Hepatocyte (in vitro differentiated cells): Measurements from ENCODE around the gene IPO11. TPM values are rescaled to one million over a fixed set of nuclear protein-coding genes. Genes with fewer than 3 reads are reported as not detected.

ENCODE experiments used
- DNase-seq: peaks from one replicate; pipeline ENCODE4 v3.0.0-alpha.2; 2016; ENCODE audit warnings: low spot score
- H2AFZ ChIP-seq: fragments of 200-600 bp; sonication (generic); 2 replicates; pipeline ENCODE4 v1.6.0; 2016; ENCODE audit warnings: antibody characterized with exemption, mild to moderate bottlenecking
- H3K27ac ChIP-seq: fragments of 200-600 bp; sonication (generic); 2 replicates; pipeline ENCODE4 v1.5.1; 2016; ENCODE audit warnings: mild to moderate bottlenecking
- H3K27me3 ChIP-seq: fragments of 200-600 bp; sonication (generic); 2 replicates; pipeline ENCODE4 v1.6.1; 2016
- H3K36me3 ChIP-seq: fragments of 200-600 bp; sonication (generic); replicated peaks from 2 replicates; pipeline ENCODE4 v1.5.1; 2016; ENCODE audit warnings: low read depth; ENCODE audit not compliant: insufficient read depth
- H3K4me1 ChIP-seq: fragments of 200-600 bp; sonication (generic); 2 replicates; pipeline ENCODE4 v1.5.1; 2016; ENCODE audit warnings: mild to moderate bottlenecking, moderate library complexity; ENCODE audit not compliant: insufficient read depth
- H3K4me2 ChIP-seq: fragments of 200-600 bp; sonication (generic); 2 replicates; pipeline ENCODE4 v1.6.0; 2016
- H3K4me3 ChIP-seq: fragments of 200-600 bp; sonication (generic); 2 replicates; pipeline ENCODE4 v1.5.1; 2016; ENCODE audit warnings: mild to moderate bottlenecking
- H3K79me2 ChIP-seq: fragments of 200-600 bp; sonication (generic); 2 replicates; pipeline ENCODE4 v1.6.0; 2017; ENCODE audit warnings: mild to moderate bottlenecking
- H3K9me2 ChIP-seq: fragments of 200-600 bp; sonication (generic); replicated peaks from 2 replicates; pipeline ENCODE4 v1.6.0; 2017; ENCODE audit warnings: mild to moderate bottlenecking; ENCODE audit not compliant: insufficient read depth
- H3K9me3 ChIP-seq: fragments of 200-600 bp; sonication (generic); 2 replicates; pipeline ENCODE4 v1.5.1; 2016; ENCODE audit warnings: low read depth, mild to moderate bottlenecking
- H4K20me1 ChIP-seq: fragments of 200-600 bp; sonication (generic); 2 replicates; pipeline ENCODE4 v1.6.0; 2016; ENCODE audit warnings: mild to moderate bottlenecking; ENCODE audit not compliant: insufficient read depth, poor library complexity, severe bottlenecking
- EZH2 ChIP-seq: fragments of 200-600 bp; sonication (generic); IDR thresholded peaks from 2 replicates; pipeline ENCODE4 v1.6.1; 2016; ENCODE audit warnings: antibody characterized with exemption, mild to moderate bottlenecking, borderline replicate concordance
- EZH2phosphoT487 ChIP-seq: fragments of 200-600 bp; sonication (generic); IDR thresholded peaks from one replicate; pipeline ENCODE4 v1.6.1; 2018; ENCODE audit warnings: antibody characterized with exemption, mild to moderate bottlenecking, low read depth, moderate library complexity; ENCODE audit not compliant: unreplicated experiment, severe bottlenecking
- WGBS: methylation state at CpG from one replicate; pipeline ENCODE4 v1.1.6; 2016; ENCODE audit warnings: low lambda C conversion rate; ENCODE audit errors: missing lambda C conversion rate; 5-methylcytosine and 5-hydroxymethylcytosine counted together
- polyA plus RNA-seq: library from polyadenylated mRNA; unstranded; fragments of >200 nt; fragmentation: Nextera tagmentation; extraction: Ambion mirVana; gene quantifications from 2 replicates; pipeline ENCODE4 v1.2.1, GENCODE V29; 2016
- total RNA-seq: library from RNA; depleted of rRNA; stranded (reverse); fragments of >200 nt; gene quantifications from 2 replicates; pipeline ENCODE4 v1.2.3, GENCODE V29; 2014
- TF ChIP-seq, protein P1 (sequence below): fragments of 200-600 bp; sonication (generic); IDR thresholded peaks from 2 replicates; pipeline ENCODE4 v1.5.1; 2016; ENCODE audit warnings: antibody characterized with exemption, mild to moderate bottlenecking; ENCODE audit not compliant: poor library complexity

The IPO11 gene
- total and polyA plus RNA-seq, 2 experiments from 2014 or later: 10.3 to 24.2 TPM

DNA sequence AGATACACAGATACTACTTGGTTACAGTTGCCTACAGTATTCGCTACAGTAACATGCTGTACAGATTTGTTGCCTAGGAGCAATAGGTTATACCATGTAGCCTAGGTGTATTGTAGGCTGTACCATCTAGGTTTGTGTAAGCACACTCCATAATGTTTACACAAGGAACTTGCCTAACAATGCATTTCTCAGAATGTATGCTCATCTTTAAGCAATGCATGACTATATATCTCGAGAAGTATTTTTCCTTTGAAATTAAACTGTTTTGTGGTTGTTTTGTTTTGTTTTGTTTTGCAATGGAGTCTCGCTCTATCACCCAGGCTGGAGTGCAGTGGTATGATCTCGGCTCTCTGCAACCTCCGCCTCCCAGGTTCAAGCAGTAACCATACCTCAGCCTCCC is 191.4 kb downstream of the IPO11 start:
- Histone ChIP-seq H3K79me2 (no peaks in the 10 kb centered on the region), H3K4me2 (no peak overlapping the region), H4K20me1 (no peaks in the 10 kb centered on the region), H3K27me3 (no peaks in the 10 kb centered on the region), H3K36me3 (no peaks in the 10 kb centered on the region), H3K4me1 (no peaks in the 10 kb centered on the region), H3K27ac (no peak overlapping the region), H3K9me2 (no peaks in the 10 kb centered on the region), H3K9me3 (no peaks in the 10 kb centered on the region), H2AFZ (no peak overlapping the region), H3K4me3 (no peak overlapping the region)
- no peak for DNase-seq
- TF ChIP-seq EZH2 (no peak), EZH2phosphoT487 (no peak)
- TF ChIP-seq, protein P1, sequence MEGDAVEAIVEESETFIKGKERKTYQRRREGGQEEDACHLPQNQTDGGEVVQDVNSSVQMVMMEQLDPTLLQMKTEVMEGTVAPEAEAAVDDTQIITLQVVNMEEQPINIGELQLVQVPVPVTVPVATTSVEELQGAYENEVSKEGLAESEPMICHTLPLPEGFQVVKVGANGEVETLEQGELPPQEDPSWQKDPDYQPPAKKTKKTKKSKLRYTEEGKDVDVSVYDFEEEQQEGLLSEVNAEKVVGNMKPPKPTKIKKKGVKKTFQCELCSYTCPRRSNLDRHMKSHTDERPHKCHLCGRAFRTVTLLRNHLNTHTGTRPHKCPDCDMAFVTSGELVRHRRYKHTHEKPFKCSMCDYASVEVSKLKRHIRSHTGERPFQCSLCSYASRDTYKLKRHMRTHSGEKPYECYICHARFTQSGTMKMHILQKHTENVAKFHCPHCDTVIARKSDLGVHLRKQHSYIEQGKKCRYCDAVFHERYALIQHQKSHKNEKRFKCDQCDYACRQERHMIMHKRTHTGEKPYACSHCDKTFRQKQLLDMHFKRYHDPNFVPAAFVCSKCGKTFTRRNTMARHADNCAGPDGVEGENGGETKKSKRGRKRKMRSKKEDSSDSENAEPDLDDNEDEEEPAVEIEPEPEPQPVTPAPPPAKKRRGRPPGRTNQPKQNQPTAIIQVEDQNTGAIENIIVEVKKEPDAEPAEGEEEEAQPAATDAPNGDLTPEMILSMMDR: no peak
- WGBS: 95% methylated on average over 5 of the region's 5 CpGs

DNA sequence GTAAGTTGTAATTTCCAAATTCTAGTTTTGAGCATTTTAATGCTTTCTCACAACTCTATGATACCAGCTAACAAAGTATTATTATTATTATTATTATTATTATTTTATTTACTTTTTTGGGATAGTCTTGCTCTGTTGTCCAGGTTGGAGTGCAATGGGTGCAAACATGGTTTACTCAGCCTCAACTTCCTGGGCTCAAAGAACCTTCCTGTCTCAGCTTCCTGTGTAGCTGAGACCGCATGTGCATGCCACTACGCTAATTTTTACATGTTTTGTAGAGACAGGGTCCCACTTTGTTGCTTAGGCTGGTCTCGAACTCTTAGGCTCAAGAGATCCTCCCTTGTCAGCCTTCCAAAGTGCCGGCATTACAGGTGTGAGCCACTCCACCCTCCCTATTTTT is 193.1 kb downstream of the IPO11 start:
- H3K36me3 ChIP-seq: no peaks in the 10 kb centered on the region
- no peaks in the 10 kb centered on the region for H3K4me1 ChIP-seq
- H2AFZ ChIP-seq: no peak overlapping the region
- no peak for TF ChIP-seq EZH2phosphoT487
- TF ChIP-seq, protein P1: no peak
- no peak for TF ChIP-seq EZH2
- H3K27ac ChIP-seq: no peak overlapping the region
- DNase-seq: no peak
- no peak overlapping the region for H3K4me3 ChIP-seq
- H3K9me3 ChIP-seq: no peaks in the 10 kb centered on the region
- no peak overlapping the region for H3K4me2 ChIP-seq
- no peaks in the 10 kb centered on the region for H3K79me2 ChIP-seq
- no peaks in the 10 kb centered on the region for H3K27me3 ChIP-seq
- no peaks in the 10 kb centered on the region for H3K9me2 ChIP-seq
- no peaks in the 10 kb centered on the region for H4K20me1 ChIP-seq
- WGBS: 95% methylated on average over 4 of the region's 4 CpGs

DNA sequence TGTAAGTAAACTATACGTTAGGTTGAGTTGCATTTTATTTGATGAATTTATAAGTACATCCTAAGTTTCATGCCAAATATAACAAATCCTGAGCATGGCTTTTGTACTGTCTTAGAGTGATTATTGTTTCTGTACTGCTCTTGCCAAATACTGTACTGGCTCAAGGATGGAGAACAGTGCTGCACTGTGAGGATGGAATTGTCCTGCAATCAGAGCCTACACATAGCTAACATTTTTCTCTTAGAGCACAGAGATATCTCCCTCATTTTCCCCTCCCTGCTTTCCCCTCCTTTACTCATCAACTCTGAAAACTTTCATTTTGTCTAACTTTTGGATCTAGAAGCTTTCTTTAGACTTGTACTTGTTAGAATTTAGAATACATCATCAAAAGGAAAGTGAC is 194.3 kb downstream of the IPO11 start:
- Histone ChIP-seq H3K79me2 (no peaks in the 10 kb centered on the region), H3K4me2 (no peak overlapping the region), H3K9me3 (no peaks in the 10 kb centered on the region), H2AFZ (no peak overlapping the region), H3K9me2 (no peaks in the 10 kb centered on the region), H3K27ac (no peak overlapping the region), H4K20me1 (no peaks in the 10 kb centered on the region), H3K27me3 (no peaks in the 10 kb centered on the region), H3K4me3 (no peak overlapping the region), H3K36me3 (no peaks in the 10 kb centered on the region), H3K4me1 (no peaks in the 10 kb centered on the region)
- no peak for TF ChIP-seq EZH2phosphoT487
- DNase-seq: no peak
- WGBS: 79% methylated on average over 1 of the region's 1 CpG

DNA sequence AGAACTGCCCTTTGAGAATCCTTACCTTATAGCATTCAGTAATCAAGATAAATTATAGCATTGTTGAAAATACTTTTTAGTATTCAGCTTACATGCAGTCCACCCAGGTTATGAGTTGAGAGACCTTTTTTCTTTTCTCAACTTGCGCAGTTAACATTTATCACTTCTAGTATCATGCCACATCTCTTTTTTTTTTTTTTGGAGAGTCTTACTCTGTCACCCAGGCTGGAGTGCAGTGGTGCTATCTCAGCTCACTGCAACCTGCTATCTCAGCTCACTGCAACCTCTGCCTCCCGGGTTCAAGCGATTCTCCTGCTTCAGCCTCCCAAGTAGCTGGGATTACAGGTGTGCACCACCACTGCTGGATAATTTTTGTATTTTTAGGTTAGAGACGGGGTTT is 195.1 kb downstream of the IPO11 start:
- no peaks in the 10 kb centered on the region for H4K20me1 ChIP-seq
- no peak for DNase-seq
- 95% methylated on average over 4 of the region's 4 CpGs for WGBS
- H3K9me2 ChIP-seq: no peaks in the 10 kb centered on the region
- H3K4me3 ChIP-seq: no peak overlapping the region
- no peak overlapping the region for H3K27ac ChIP-seq
- H3K27me3 ChIP-seq: no peaks in the 10 kb centered on the region
- H2AFZ ChIP-seq: no peak overlapping the region
- no peaks in the 10 kb centered on the region for H3K4me1 ChIP-seq
- TF ChIP-seq EZH2 (no peak), EZH2phosphoT487 (no peak)
- TF ChIP-seq, protein P1: no peak
- H3K9me3 ChIP-seq: no peaks in the 10 kb centered on the region
- no peaks in the 10 kb centered on the region for H3K36me3 ChIP-seq
- no peak overlapping the region for H3K4me2 ChIP-seq
- H3K79me2 ChIP-seq: no peaks in the 10 kb centered on the region
